A549 (cell line): ENCODE data around the gene C4orf50. TPM values are rescaled to one million over a fixed set of nuclear protein-coding genes. Genes with fewer than 3 reads are reported as not detected.

Experiments used
- ATAC-seq, 2 experiments: fragments of 200-7000 bp in 1 of 2; fragments of >200 bp in 1 of 2; cut with Nextera tagmentation in 1 of 2; cut with Tn5 transposase in 1 of 2; 3 replicates each; pipeline versions ENCODE4 v1.8.0 to v1.9.1; 2018 to 2020; ENCODE audit warnings: mild to moderate bottlenecking in 1 of 2, moderate library complexity in 1 of 2
- CTCF ChIA-PET: fragments of 300-600 bp; sonication (Branson Sonifier 250); formaldehyde crosslinking; extraction: SDS; loops from one replicate; lab custom pipeline; 2021; ENCODE audit warnings: antibody characterized with exemption, inconsistent platforms; lab: Yijun Ruan, JAX
- POLR2A ChIA-PET: fragments of 350-600 bp; formaldehyde crosslinking; extraction: SDS; loops from one replicate; lab custom pipeline; 2021; ENCODE audit warnings: antibody characterized with exemption, inconsistent platforms; lab: Yijun Ruan, JAX
- DNase-seq, 2 experiments: peaks; one replicate each; pipeline versions ENCODE4 v3.0.0 to v3.0.0-alpha.2; 2011 to 2016; ENCODE audit warnings: low read depth in 1 of 2, low spot score in 1 of 2
- FAIRE-seq: peaks from 2 replicates; lab custom pipeline; 2011; peaks lifted over from hg19 to GRCh38; lab: Jason Lieb, UNC
- H3K27ac ChIP-seq, 2 experiments: fragments of >200 bp; sonication (Bioruptor Twin); formaldehyde crosslinking; 3 replicates each; pipeline ENCODE4 v1.5.1; 2016 to 2017
- H3K4me1 ChIP-seq: fragments of >200 bp; sonication (Bioruptor Twin); formaldehyde crosslinking; 3 replicates; pipeline ENCODE4 v1.6.1; 2016
- H3K4me2 ChIP-seq: fragments of >200 bp; sonication (Bioruptor Twin); formaldehyde crosslinking; 3 replicates; pipeline ENCODE4 v1.6.1; 2016
- H3K4me3 ChIP-seq: fragments of >200 bp; sonication (Bioruptor Twin); formaldehyde crosslinking; 3 replicates; pipeline ENCODE4 v1.5.1; 2016
- H3K9me3 ChIP-seq: fragments of >200 bp; sonication (Bioruptor Twin); formaldehyde crosslinking; 3 replicates; pipeline ENCODE4 v1.6.1; 2016
- ATOH8 ChIP-seq: fragments of 250-450 bp; sonication (Bioruptor Pico); IDR thresholded peaks from 2 replicates; pipeline ENCODE4 v1.5.0; 2020; ENCODE audit warnings: low read depth, mild to moderate bottlenecking, moderate library complexity
- BCL3 ChIP-seq: fragments of >200 bp; sonication (Bioruptor Twin); formaldehyde crosslinking; IDR thresholded peaks from 3 replicates; pipeline ENCODE4 v1.6.1; 2016
- CBX2 ChIP-seq: fragments of 200-600 bp; sonication (generic); IDR thresholded peaks from 2 replicates; pipeline ENCODE4 v1.6.1; 2016; ENCODE audit warnings: low read depth, mild to moderate bottlenecking, borderline replicate concordance
- CBX8 ChIP-seq: fragments of 200-600 bp; sonication (generic); IDR thresholded peaks from 2 replicates; pipeline ENCODE4 v1.6.1; 2016
- CHD4 ChIP-seq: fragments of 200-600 bp; sonication (generic); IDR thresholded peaks from 2 replicates; pipeline ENCODE4 v1.6.1; 2016; ENCODE audit warnings: antibody characterized with exemption, mild to moderate bottlenecking, borderline replicate concordance
- EHF ChIP-seq: fragments of 250-450 bp; sonication (Bioruptor Pico); IDR thresholded peaks from 2 replicates; pipeline ENCODE4 v1.5.0; 2020; ENCODE audit warnings: mild to moderate bottlenecking
- FOXS1 ChIP-seq: fragments of 250-450 bp; sonication (Bioruptor Pico); IDR thresholded peaks from 2 replicates; pipeline ENCODE4 v1.5.0; 2020; ENCODE audit warnings: mild to moderate bottlenecking, moderate library complexity
- GATA3 ChIP-seq: IDR thresholded peaks from 2 replicates; pipeline ENCODE4 v1.6.1; 2012; ENCODE audit warnings: borderline replicate concordance
- HDAC2 ChIP-seq: fragments of 200-600 bp; sonication (generic); IDR thresholded peaks from 2 replicates; pipeline ENCODE4 v1.6.1; 2016
- HES2 ChIP-seq: fragments of >200 bp; sonication (Bioruptor Twin); formaldehyde crosslinking; IDR thresholded peaks from 2 replicates; pipeline ENCODE4 v1.6.1; 2016
- HOXA7 ChIP-seq: fragments of 250-450 bp; sonication (Bioruptor Pico); IDR thresholded peaks from 2 replicates; pipeline ENCODE4 v1.5.0; 2020; ENCODE audit warnings: mild to moderate bottlenecking, moderate library complexity
- HOXB5 ChIP-seq: fragments of 250-450 bp; sonication (Bioruptor Pico); IDR thresholded peaks from 2 replicates; pipeline ENCODE4 v1.5.0; 2020; ENCODE audit warnings: mild to moderate bottlenecking, moderate library complexity
- KDM1A ChIP-seq: fragments of 200-600 bp; sonication (generic); IDR thresholded peaks from 2 replicates; pipeline ENCODE4 v1.6.1; 2016; ENCODE audit warnings: low read depth, mild to moderate bottlenecking
- KDM5A ChIP-seq: fragments of 200-600 bp; sonication (generic); IDR thresholded peaks from 2 replicates; pipeline ENCODE4 v1.6.1; 2016; ENCODE audit warnings: antibody characterized with exemption, mild to moderate bottlenecking
- MAX ChIP-seq: IDR thresholded peaks from 2 replicates; pipeline ENCODE4 v1.6.1; 2012
- MAZ ChIP-seq: fragments of 150-350 bp; IDR thresholded peaks from 2 replicates; pipeline ENCODE4 v1.6.1; 2014; ENCODE audit warnings: antibody characterized with exemption, low read depth, low read length, borderline replicate concordance
- RAD21 ChIP-seq, 2 experiments: fragments of >200 bp in 1 of 2; sonication (Bioruptor Twin) in 1 of 2; formaldehyde crosslinking in 1 of 2; IDR thresholded peaks in 1 of 2; conservative IDR thresholded peaks in 1 of 2; 2 replicates in 1 of 2; 3 replicates in 1 of 2; pipeline ENCODE4 v1.6.1; 2012 to 2018; ENCODE audit warnings: inconsistent platforms in 1 of 2
- RARB ChIP-seq: fragments of 250-450 bp; sonication (Bioruptor Pico); IDR thresholded peaks from 2 replicates; pipeline ENCODE4 v1.8.0; 2021; ENCODE audit warnings: mild to moderate bottlenecking, moderate library complexity
- RCOR1 ChIP-seq: fragments of 150-350 bp; IDR thresholded peaks from 2 replicates; pipeline ENCODE4 v1.6.1; 2014; ENCODE audit warnings: antibody characterized with exemption, low read length, low read depth
- RFX5 ChIP-seq: fragments of 450-650 bp; IDR thresholded peaks from 2 replicates; pipeline ENCODE4 v1.7.1; 2014; ENCODE audit warnings: antibody characterized with exemption, mild to moderate bottlenecking, moderate library complexity
- SMC3 ChIP-seq: fragments of >200 bp; sonication (Bioruptor Twin); formaldehyde crosslinking; IDR thresholded peaks from 3 replicates; pipeline ENCODE4 v1.6.1; 2018; ENCODE audit warnings: inconsistent platforms
- SREBF2 ChIP-seq: fragments of 450-650 bp; IDR thresholded peaks from 2 replicates; pipeline ENCODE4 v1.6.1; 2014; ENCODE audit warnings: mild to moderate bottlenecking, moderate library complexity
- TFCP2L1 ChIP-seq: fragments of 250-450 bp; sonication (Bioruptor Pico); IDR thresholded peaks from 2 replicates; pipeline ENCODE4 v1.5.0; 2021; ENCODE audit warnings: mild to moderate bottlenecking
- USF2 ChIP-seq: fragments of 450-650 bp; IDR thresholded peaks from 2 replicates; pipeline ENCODE4 v1.6.1; 2014; ENCODE audit warnings: antibody characterized with exemption
- ZC3H11A ChIP-seq: fragments of 450-650 bp; IDR thresholded peaks from 2 replicates; pipeline ENCODE4 v1.6.1; 2014; ENCODE audit warnings: antibody characterized with exemption, mild to moderate bottlenecking
- WGBS: methylation state at CpG from one replicate; pipeline ENCODE4 v1.1.6; 2017; ENCODE audit errors: missing lambda C conversion rate; 5-methylcytosine and 5-hydroxymethylcytosine counted together
- polyA plus RNA-seq, 4 experiments: library from polyadenylated mRNA; depleted of rRNA in 3 of 4; stranded (reverse); fragments of >200 nt; fragmentation: RNase III in 1 of 4; extraction: RNeasy Plus Mini Kit Qiagen cat#74134 plus additional on column Dnase treatment in 1 of 4; gene quantifications; 2 replicates in 3 of 4; 3 replicates in 1 of 4; pipeline ENCODE4 v1.2.3, GENCODE V29; 2011 to 2017
- TF ChIP-seq, protein P1 (sequence below): fragments of >200 bp; sonication (Bioruptor Twin); formaldehyde crosslinking; IDR thresholded peaks from 3 replicates; pipeline ENCODE4 v1.5.1; 2016

Gene C4orf50
- polyA plus RNA-seq, 2 of the 4 experiments (the other 2 are of a cell fraction) = not detected

GRCh38 chr4:6023731-6024130, 5.5 kb upstream of the C4orf50 start:
- ChIA-PET POLR2A (no interaction called here), CTCF (interaction anchor here (1.4 kb wide), 1 partner anchor 29 kb away, joined by 3 read pairs; no protein-coding TSS in a partner anchor)
- Histone ChIP-seq H3K4me1 (no peaks in the 10 kb centered on the region), H3K4me3 (no peak overlapping the region), H3K27ac (no peak overlapping the region), H3K9me3 (no peaks in the 10 kb centered on the region), H3K4me2 (no peak overlapping the region)
- DNase-seq (no peak), ATAC-seq (no peak), FAIRE-seq (no peak)
- no peak for TF ChIP-seq TFCP2L1 (CRISPR knock-in tag)
- no peak for TF ChIP-seq HES2
- TF ChIP-seq RAD21 (conservative IDR thresholded peaks at IDR 0.05 in 1 of 2, IDR thresholded peaks at IDR 0.05 in 1 of 2) = no peak
- no peak for TF ChIP-seq CHD4
- no peak for TF ChIP-seq CBX2
- TF ChIP-seq HOXB5 = no peak
- TF ChIP-seq SMC3 = no peak
- TF ChIP-seq KDM1A = no peak
- no peak for TF ChIP-seq RFX5
- TF ChIP-seq SREBF2 = no peak
- TF ChIP-seq ZC3H11A = no peak
- 70% methylated on average over 9 of the region's 10 CpGs for WGBS

GRCh38 chr4:6022607-6023288, 4.5 kb upstream of the C4orf50 start:
- ChIA-PET POLR2A (no interaction called here), CTCF (interaction anchor here (0.9 to 1.4 kb wide), 2 partner anchors 10 to 28 kb away, joined by 3 to 5 read pairs; no protein-coding TSS in a partner anchor)
- WGBS = 73% methylated on average over 20 of the region's 30 CpGs
- H3K27ac ChIP-seq = no peak overlapping the region
- FAIRE-seq (no peak), DNase-seq (no peak), ATAC-seq (no peak)
- H3K9me3 ChIP-seq = no peaks in the 10 kb centered on the region
- no peak overlapping the region for H3K4me3 ChIP-seq
- no peak for TF ChIP-seq RCOR1
- no peak for TF ChIP-seq HDAC2
- TF ChIP-seq GATA3 = no peak
- no peak for TF ChIP-seq MAX
- no peak for TF ChIP-seq BCL3
- TF ChIP-seq HOXA7 (CRISPR knock-in tag) = no peak
- TF ChIP-seq MAZ = no peak
- TF ChIP-seq RARB = no peak
- TF ChIP-seq CBX8 = no peak
- TF ChIP-seq EHF = no peak
- no peak for TF ChIP-seq FOXS1 (CRISPR knock-in tag)
- no peak for TF ChIP-seq ATOH8 (CRISPR knock-in tag)
- TF ChIP-seq KDM5A = no peak
- TF ChIP-seq USF2 = no peak
- TF ChIP-seq, protein P1, sequence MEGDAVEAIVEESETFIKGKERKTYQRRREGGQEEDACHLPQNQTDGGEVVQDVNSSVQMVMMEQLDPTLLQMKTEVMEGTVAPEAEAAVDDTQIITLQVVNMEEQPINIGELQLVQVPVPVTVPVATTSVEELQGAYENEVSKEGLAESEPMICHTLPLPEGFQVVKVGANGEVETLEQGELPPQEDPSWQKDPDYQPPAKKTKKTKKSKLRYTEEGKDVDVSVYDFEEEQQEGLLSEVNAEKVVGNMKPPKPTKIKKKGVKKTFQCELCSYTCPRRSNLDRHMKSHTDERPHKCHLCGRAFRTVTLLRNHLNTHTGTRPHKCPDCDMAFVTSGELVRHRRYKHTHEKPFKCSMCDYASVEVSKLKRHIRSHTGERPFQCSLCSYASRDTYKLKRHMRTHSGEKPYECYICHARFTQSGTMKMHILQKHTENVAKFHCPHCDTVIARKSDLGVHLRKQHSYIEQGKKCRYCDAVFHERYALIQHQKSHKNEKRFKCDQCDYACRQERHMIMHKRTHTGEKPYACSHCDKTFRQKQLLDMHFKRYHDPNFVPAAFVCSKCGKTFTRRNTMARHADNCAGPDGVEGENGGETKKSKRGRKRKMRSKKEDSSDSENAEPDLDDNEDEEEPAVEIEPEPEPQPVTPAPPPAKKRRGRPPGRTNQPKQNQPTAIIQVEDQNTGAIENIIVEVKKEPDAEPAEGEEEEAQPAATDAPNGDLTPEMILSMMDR = no peak
- TF ChIP-seq CBX2 = no peak
- no peak for TF ChIP-seq TFCP2L1 (CRISPR knock-in tag)
- TF ChIP-seq, all 56 proteins: peak for 0
- H3K4me2 ChIP-seq = no peak overlapping the region
- H3K4me1 ChIP-seq = no peaks in the 10 kb centered on the region
